ENCODE results near the gene DERL2. TPM values are rescaled to one million over a fixed set of nuclear protein-coding genes. Genes with fewer than 3 reads are reported as not detected.

DERL2 gene
- 42.9 TPM for total RNA-seq

GRCh38 chr17:5485270-5486205, at the start of gene DERL2:
Gene DERL2 (minus strand): TSS chr17:5486178. CDS start chr17:5486161, 17 bp downstream.

DNA sequence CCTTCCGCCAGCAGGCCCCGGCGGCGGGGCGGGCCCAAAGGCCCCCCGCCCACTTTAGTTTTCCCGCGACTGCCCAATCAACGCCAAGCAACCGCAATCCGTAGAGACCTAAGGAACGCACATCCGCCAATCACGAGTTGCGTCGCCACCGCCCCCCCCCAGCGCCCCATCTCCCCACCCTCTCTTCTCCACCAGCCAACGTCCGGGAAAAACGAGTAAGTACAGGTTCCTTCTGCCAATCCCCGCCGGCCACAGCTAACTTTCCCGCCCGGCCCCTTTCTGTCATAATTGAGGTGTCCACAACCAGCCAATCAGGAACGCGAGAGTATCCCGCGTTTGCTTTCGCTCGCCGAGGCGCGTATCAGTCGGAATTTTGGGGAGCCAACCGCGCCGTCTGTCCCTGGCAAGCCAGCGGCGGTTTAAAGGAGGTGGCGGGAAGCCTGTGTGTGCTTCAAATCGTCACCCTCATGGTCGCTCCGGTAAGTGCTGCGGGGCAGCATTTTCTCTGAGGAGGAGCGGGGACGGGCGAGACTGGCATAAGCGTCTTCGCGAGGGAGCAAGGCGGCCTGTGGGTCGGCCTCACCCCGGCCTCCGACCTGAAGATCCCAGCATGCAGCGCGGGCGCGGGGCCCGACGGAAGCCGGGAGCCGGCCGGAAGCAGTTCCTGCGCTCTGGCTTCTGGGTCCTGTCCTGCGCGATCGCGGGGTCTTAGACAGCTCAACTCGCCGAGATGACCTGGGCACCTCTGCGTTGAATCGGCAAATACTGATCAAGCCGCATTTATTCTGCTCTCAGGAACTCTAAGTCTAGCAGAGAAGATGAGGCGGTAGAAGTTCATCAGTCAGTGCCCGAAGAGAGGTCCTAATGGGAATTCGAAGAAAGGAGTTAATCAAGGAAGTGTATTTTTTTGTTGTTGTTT, 487 bp upstream of the DERL2 start, which contains the start of gene MIS12:
Gene MIS12, plus strand, starts transcription at position 361 of the 919 bp plus-strand sequence. CDS start 2,297 bp downstream, outside the sequence.

GRCh38 chr17:5438716-5439445, 47.1 kb downstream of the DERL2 start, which contains the start of gene C1QBP:
Gene C1QBP (minus strand): TSS chr17:5439155. CDS start chr17:5439073, 82 bp downstream.

Other genes with a start within 250 kb of the DERL2 start
- gene RABEP1, start 203.9 kb downstream of the DERL2 start, total RNA-seq = 89.4 TPM
- gene NUP88, start 66.5 kb downstream of the DERL2 start, total RNA-seq = 87.0 TPM
- gene RPAIN, start 66.0 kb downstream of the DERL2 start, total RNA-seq = 83.3 TPM
- 104 TPM for gene C1QBP, start 47.0 kb downstream of the DERL2 start, total RNA-seq
- 16.8 TPM for gene DHX33, start 17.2 kb downstream of the DERL2 start, total RNA-seq
- gene MIS12, start 388 bp upstream of the DERL2 start, total RNA-seq = 30.3 TPM
- 57.1 TPM for gene NLRP1, start 98.3 kb upstream of the DERL2 start, total RNA-seq